ENCODE measurements around the gene CXorf49.

DNA sequence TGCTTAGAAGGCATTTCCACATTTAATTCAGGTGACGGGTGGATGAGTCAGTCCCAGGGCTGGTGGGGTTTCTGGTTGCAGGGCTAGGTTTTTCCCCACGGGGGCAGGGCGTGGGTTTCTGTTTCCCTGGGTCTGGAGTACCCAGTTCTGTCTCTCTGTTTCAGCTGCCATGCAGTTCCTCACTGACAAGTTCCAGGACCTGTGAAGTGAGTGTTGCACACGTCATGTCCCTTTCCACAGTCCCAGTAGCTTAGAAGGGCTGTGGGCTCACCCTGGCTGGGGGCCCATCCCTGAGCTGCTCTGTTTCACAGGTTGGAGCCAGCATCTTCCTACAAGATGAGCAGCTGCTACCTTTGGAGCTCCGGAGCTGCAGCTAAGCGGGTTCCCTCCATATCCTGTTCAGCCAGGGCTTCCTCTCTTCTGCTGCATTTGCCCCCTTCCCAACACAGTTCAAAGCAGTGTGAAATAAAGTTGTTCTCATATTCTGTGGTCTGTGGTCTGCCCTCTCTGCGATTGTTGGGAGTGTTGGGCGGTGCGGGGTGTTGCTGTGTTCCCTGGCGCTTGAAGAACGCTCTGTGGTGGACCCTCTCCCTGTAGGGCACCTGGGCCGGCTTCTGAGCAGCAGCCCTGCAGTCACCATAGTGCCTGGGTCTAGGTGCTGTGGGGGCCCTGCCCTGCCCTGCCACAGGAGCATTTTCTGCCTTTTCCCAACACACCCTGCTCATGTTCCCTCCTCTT lies 46.9 kb downstream of the CXorf49 start:
- TF ChIP-seq BHLHE40 (IDR thresholded peaks at IDR 0.05; ENCODE audit: borderline replicate concordance) (no peak), SP1 (IDR thresholded peaks at IDR 0.05) (no peak), FOXA1 (IDR thresholded peaks at IDR 0.05) (no peak), SUZ12 (IDR thresholded peaks at IDR 0.05) (no peak), HDGF (IDR thresholded peaks at IDR 0.05; ENCODE audit: borderline replicate concordance) (no peak), TARDBP (IDR thresholded peaks at IDR 0.05) (no peak), LEF1 (IDR thresholded peaks at IDR 0.05; ENCODE audit: borderline replicate concordance) (no peak), FOXK2 (IDR thresholded peaks at IDR 0.05) (no peak)
